Smooth muscle cell (in vitro differentiated cells): ENCODE data around the gene FGFR1OP2. TPM values are rescaled to one million over a fixed set of nuclear protein-coding genes. Genes with fewer than 3 reads are reported as not detected.

ENCODE experiments used
- DNase-seq: peaks from one replicate; lab custom pipeline; 2025; ENCODE audit not compliant: unreplicated experiment; lab: John Stamatoyannopoulos, UW
- H2AFZ ChIP-seq: fragments of 200-600 bp; sonication (generic); 2 replicates; pipeline ENCODE4 v1.6.0; 2016; ENCODE audit warnings: antibody characterized with exemption, low read depth, mild to moderate bottlenecking
- H3F3A ChIP-seq: fragments of 200-600 bp; sonication (generic); 2 replicates; pipeline ENCODE4 v1.6.0; 2017; ENCODE audit warnings: antibody characterized with exemption, low read depth
- H3K27ac ChIP-seq: fragments of 200-600 bp; sonication (generic); 2 replicates; pipeline ENCODE4 v1.5.1; 2016; ENCODE audit warnings: low read depth, mild to moderate bottlenecking
- H3K27me3 ChIP-seq: fragments of 200-600 bp; sonication (generic); 2 replicates; pipeline ENCODE4 v1.6.1; 2016; ENCODE audit warnings: low read depth, mild to moderate bottlenecking
- H3K36me3 ChIP-seq: fragments of 200-600 bp; sonication (generic); 2 replicates; pipeline ENCODE4 v1.5.1; 2016; ENCODE audit warnings: low read depth
- H3K4me1 ChIP-seq: fragments of 200-600 bp; sonication (generic); 2 replicates; pipeline ENCODE4 v1.5.1; 2016; ENCODE audit warnings: low read depth
- H3K4me2 ChIP-seq: fragments of 200-600 bp; sonication (generic); 2 replicates; pipeline ENCODE4 v1.6.0; 2016; ENCODE audit warnings: mild to moderate bottlenecking
- H3K4me3 ChIP-seq: fragments of 200-600 bp; sonication (generic); 2 replicates; pipeline ENCODE4 v1.5.1; 2016; ENCODE audit warnings: mild to moderate bottlenecking
- H3K79me2 ChIP-seq: fragments of 200-600 bp; sonication (generic); 2 replicates; pipeline ENCODE4 v1.6.0; 2016; ENCODE audit warnings: low read depth, mild to moderate bottlenecking
- H3K9ac ChIP-seq: fragments of 200-600 bp; sonication (generic); 2 replicates; pipeline ENCODE4 v1.6.0; 2016; ENCODE audit warnings: low read depth
- H3K9me3 ChIP-seq: fragments of 200-600 bp; sonication (generic); replicated peaks from 2 replicates; pipeline ENCODE4 v1.5.1; 2016; ENCODE audit warnings: low read depth
- H4K20me1 ChIP-seq: fragments of 200-600 bp; sonication (generic); 2 replicates; pipeline ENCODE4 v1.6.0; 2016; ENCODE audit warnings: low read depth
- CTCF ChIP-seq: fragments of 200-600 bp; sonication (generic); IDR thresholded peaks from 2 replicates; pipeline ENCODE4 v1.5.1; 2017; ENCODE audit warnings: borderline replicate concordance, mild to moderate bottlenecking, antibody characterized with exemption; ENCODE audit not compliant: insufficient read depth, poor library complexity, severe bottlenecking
- WGBS: methylation state at CpG from one replicate; pipeline ENCODE4 v1.1.7; 2016; ENCODE audit warnings: low lambda C conversion rate; 5-methylcytosine and 5-hydroxymethylcytosine counted together
- polyA plus RNA-seq: library from polyadenylated mRNA; unstranded; fragments of >200 nt; fragmentation: Nextera tagmentation; extraction: Ambion mirVana; gene quantifications from 2 replicates; pipeline ENCODE4 v1.2.1, GENCODE V29; 2016
- total RNA-seq: library from RNA; depleted of rRNA; stranded (reverse); fragments of >200 nt; gene quantifications from 2 replicates; pipeline ENCODE4 v1.2.3, GENCODE V29; 2014

The FGFR1OP2 gene
- total and polyA plus RNA-seq, 2 experiments from 2014 or later = 28.4 to 53.5 TPM

- Histone ChIP-seq H3K27me3 (no peaks in the 10 kb centered on the region), H3F3A (no peaks in the 10 kb centered on the region), H3K9ac (no peak overlapping the region), H2AFZ (no peak overlapping the region), H3K27ac (no peak overlapping the region), H3K4me3 (no peak overlapping the region), H3K36me3 (peaks cover 6% of the 10 kb centered on the region), H3K4me1 (no peaks in the 10 kb centered on the region), H4K20me1 (peaks cover 13% of the 10 kb centered on the region), H3K9me3 (no peaks in the 10 kb centered on the region), H3K4me2 (no peak overlapping the region), H3K79me2 (no peaks in the 10 kb centered on the region)
- WGBS = 97% methylated on average over 2 of the region's 2 CpGs
- no peak for TF ChIP-seq CTCF
- no peak for DNase-seq
Observed at GRCh38 chr12:26982866-26983265, 44.6 kb downstream of the FGFR1OP2 start.

- Histone ChIP-seq H3K4me1 (no peaks in the 10 kb centered on the region), H3K9me3 (no peaks in the 10 kb centered on the region), H4K20me1 (peaks cover 13% of the 10 kb centered on the region), H3K4me2 (no peak overlapping the region), H3K27me3 (no peaks in the 10 kb centered on the region), H3K27ac (no peak overlapping the region), H3K9ac (no peak overlapping the region), H3K4me3 (no peak overlapping the region), H3F3A (no peaks in the 10 kb centered on the region), H3K36me3 (peaks cover 10% of the 10 kb centered on the region), H2AFZ (no peak overlapping the region), H3K79me2 (no peaks in the 10 kb centered on the region)
- DNase-seq = no peak
- TF ChIP-seq CTCF = no peak
- 97% methylated on average over 10 of the region's 10 CpGs for WGBS
Observed at GRCh38 chr12:26987634-26988424, 49.6 kb downstream of the FGFR1OP2 start.

GRCh38 chr12:26988703-26989102 is 50.4 kb downstream of the FGFR1OP2 start:
- 97% methylated on average over 4 of the region's 4 CpGs for WGBS
- Histone ChIP-seq H3K79me2 (no peaks in the 10 kb centered on the region), H3K27me3 (no peaks in the 10 kb centered on the region), H3K9ac (no peak overlapping the region), H3K4me1 (no peaks in the 10 kb centered on the region), H3F3A (no peaks in the 10 kb centered on the region), H3K36me3 (peaks cover 10% of the 10 kb centered on the region), H3K27ac (no peak overlapping the region), H3K4me3 (no peak overlapping the region), H2AFZ (no peak overlapping the region), H3K4me2 (no peak overlapping the region), H3K9me3 (no peaks in the 10 kb centered on the region), H4K20me1 (peaks cover 12% of the 10 kb centered on the region)
- DNase-seq = no peak
- no peak for TF ChIP-seq CTCF

GRCh38 chr12:26989873-26990272 is 51.6 kb downstream of the FGFR1OP2 start:
- no peaks in the 10 kb centered on the region for H3K4me1 ChIP-seq
- no peaks in the 10 kb centered on the region for H3F3A ChIP-seq
- no peak for TF ChIP-seq CTCF
- DNase-seq = no peak
- H3K4me3 ChIP-seq = no peak overlapping the region
- WGBS = 95% methylated on average over 4 of the region's 4 CpGs
- peaks cover 4% of the 10 kb centered on the region for H4K20me1 ChIP-seq
- no peak overlapping the region for H2AFZ ChIP-seq
- no peaks in the 10 kb centered on the region for H3K27me3 ChIP-seq
- H3K9me3 ChIP-seq = no peaks in the 10 kb centered on the region
- H3K27ac ChIP-seq = no peak overlapping the region
- H3K9ac ChIP-seq = no peak overlapping the region
- H3K4me2 ChIP-seq = no peak overlapping the region
- no peaks in the 10 kb centered on the region for H3K79me2 ChIP-seq
- H3K36me3 ChIP-seq = peaks cover 10% of the 10 kb centered on the region
